Esophagus squamous epithelium (tissue), 4 donors: ENCODE results near the gene GOLGB1.

Source experiments
- POLR2A ChIP-seq, 4 donors: fragments of 450-650 bp; IDR thresholded peaks; one replicate each; pipeline ENCODE4 v1.6.1; 2017; ENCODE audit warnings: antibody characterized with exemption in 4 of 4, mild to moderate bottlenecking in 4 of 4, moderate library complexity in 3 of 4
- TF ChIP-seq, protein P1 (sequence below), 6 experiments: fragments of 450-650 bp in 4 of 6; fragments of 200-600 bp in 2 of 6; sonication (generic) in 2 of 6; IDR thresholded peaks; one replicate each; pipeline ENCODE4 v1.5.1; 2016 to 2019; ENCODE audit warnings: antibody characterized with exemption in 6 of 6, mild to moderate bottlenecking in 4 of 6, moderate library complexity in 4 of 6

DNA sequence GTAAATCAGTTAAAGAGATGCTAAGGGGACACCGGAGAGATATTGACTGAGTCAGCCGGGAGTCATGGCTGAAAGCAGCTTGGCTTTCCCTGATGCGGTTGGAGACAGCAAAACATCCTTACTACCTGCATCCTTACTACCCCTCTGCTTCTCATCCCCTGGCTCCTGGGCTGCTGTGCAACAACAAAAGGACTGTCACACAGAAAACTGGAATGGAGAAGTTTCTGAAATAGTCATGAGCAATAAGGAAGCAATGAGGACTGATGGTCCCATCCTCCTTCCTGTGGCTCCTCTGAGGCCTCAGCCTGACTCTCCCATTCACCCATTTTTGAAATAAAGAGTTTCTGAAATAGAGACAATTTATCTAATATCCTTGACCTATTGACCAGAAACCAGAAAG is 90.0 kb downstream of the GOLGB1 start:
- TF ChIP-seq, protein P1, sequence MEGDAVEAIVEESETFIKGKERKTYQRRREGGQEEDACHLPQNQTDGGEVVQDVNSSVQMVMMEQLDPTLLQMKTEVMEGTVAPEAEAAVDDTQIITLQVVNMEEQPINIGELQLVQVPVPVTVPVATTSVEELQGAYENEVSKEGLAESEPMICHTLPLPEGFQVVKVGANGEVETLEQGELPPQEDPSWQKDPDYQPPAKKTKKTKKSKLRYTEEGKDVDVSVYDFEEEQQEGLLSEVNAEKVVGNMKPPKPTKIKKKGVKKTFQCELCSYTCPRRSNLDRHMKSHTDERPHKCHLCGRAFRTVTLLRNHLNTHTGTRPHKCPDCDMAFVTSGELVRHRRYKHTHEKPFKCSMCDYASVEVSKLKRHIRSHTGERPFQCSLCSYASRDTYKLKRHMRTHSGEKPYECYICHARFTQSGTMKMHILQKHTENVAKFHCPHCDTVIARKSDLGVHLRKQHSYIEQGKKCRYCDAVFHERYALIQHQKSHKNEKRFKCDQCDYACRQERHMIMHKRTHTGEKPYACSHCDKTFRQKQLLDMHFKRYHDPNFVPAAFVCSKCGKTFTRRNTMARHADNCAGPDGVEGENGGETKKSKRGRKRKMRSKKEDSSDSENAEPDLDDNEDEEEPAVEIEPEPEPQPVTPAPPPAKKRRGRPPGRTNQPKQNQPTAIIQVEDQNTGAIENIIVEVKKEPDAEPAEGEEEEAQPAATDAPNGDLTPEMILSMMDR (IDR thresholded peaks at IDR 0.05), result no peak
- TF ChIP-seq POLR2A (IDR thresholded peaks at IDR 0.05), result no peak
